ENCODE results near the gene SLC9C1.

- TF ChIP-seq POLR2A (IDR thresholded peaks at IDR 0.05) (no peak), POLR2AphosphoS5 (IDR thresholded peaks at IDR 0.05) (no peak), CTCF (IDR thresholded peaks at IDR 0.05) (no peak)
These were observed 144.9 kb downstream of the SLC9C1 start for GRCh38 chr3:112149136-112149535.
